GM18951 (cell line): ENCODE results near the gene CBX5.
"Not testable (repeated sequence)": the region's sequence is repeated elsewhere in the genome, so short reads cannot be mapped to it uniquely, and the experiment has no call there.

Experiments used
- POLR2A ChIP-seq: IDR thresholded peaks from 4 replicates; pipeline ENCODE4 v1.6.1; 2011; ENCODE audit warnings: mild to moderate bottlenecking; ENCODE audit not compliant: insufficient read length, insufficient read depth; ENCODE audit errors: extremely low read depth
- in situ Hi-C: fragments of 300-500 bp; cut with MboI; formaldehyde crosslinking; loops from one replicate; pipeline ENCODE4 v1.12.0; 2022; ENCODE audit warnings: low sequenced_read_pairs, mixed read lengths, inconsistent platforms; ENCODE audit not compliant: unreplicated experiment

The CBX5 gene

DNA sequence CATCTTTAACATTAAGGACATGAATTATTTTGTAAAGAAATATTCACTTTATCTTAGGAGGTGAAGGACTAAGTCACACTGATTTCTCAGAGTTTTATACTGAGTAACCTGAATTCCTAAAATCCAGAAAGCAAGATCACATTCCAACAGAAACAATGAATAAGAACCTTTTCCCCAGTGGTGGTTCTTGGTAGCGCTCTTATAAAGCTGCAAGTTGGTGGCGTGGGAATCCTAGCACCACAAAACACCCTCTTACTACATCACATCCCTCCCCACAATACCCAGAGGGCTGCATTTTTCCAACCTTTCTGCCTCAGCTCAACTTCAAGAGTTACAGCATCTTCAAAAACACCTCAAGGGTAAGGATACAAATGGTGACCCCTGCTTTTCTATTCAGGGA, 47.1 kb downstream of the CBX5 start:
- in situ Hi-C loops = loop anchor here (10.0 kb wide), 1 partner anchor 132 kb away; the partner anchor contains the start of gene GPR84
- TF ChIP-seq POLR2A = no peak

DNA sequence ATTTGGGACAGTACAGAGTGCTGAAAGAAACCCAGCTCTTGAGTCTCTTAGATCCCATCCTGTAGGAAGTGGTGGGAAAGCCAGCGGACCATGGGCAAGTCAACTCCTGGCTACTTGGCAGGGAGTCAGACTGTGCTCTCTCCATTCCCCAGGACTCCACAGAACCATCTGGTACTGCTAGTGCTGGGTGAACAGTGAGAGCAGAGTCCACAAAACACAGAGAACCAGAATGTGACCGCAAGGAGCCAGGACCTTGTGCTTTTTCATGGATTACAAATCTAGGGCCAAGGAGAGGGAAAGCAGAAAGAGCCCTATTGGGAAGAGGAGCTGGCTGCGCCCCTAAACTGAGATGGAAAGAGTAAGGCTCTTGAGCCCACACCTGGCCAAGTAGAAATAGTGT, 48.7 kb downstream of the CBX5 start:
- in situ Hi-C loops = loop anchor here (10.0 kb wide), 1 partner anchor 134 kb away; the partner anchor contains the start of gene GPR84

DNA sequence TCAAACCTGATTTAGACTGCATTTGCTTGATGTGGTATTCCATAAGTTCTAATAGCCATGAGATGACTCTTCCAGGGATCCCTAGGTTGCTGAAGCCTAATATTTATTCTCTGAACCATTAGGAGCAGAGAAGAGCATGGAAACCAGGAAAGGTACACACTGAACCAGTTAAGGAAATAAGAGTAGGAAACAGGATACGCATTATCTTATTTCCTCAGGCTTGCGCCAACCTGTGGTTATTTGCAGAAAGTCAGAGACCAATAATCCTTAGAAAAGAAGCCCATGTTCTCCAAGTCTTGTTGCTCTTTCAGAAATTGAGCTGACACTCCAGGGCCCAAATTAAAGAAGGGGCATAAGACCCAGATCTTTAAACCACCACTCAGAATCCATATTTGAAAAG, 49.4 kb downstream of the CBX5 start:
- in situ Hi-C loops = loop anchor here (10.0 kb wide), 1 partner anchor 134 kb away; the partner anchor contains the start of gene GPR84
- TF ChIP-seq POLR2A = no peak

DNA sequence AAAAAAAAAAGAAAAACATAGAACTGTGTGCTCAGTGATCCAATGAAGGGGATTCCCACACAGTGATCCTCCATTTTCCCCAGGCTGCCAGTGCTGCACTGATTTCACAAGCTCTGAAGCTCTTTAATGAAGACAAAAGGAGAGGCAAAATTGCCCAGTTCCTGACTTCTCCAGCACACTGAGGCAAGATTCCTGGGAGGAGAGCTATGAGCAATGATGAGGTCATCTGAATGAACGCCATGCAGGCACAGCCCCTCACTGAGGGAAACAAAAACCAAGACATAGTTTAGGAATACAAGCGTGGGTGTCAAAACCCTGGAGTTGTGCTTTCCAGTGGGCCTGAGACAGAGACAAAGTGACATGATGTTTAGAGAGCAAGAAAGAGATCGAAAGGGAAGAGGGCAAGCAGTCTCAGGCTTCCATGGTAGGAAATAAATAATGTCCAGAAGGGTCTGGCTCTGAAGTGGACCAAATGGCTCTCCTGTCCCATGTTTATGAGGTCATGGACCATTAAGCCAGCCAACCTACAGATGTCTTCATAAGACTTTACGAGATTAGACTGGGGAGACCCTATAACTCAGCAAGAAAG, 50.2 kb downstream of the CBX5 start:
- no peak for TF ChIP-seq POLR2A
- in situ Hi-C loops = loop anchor here (10.0 kb wide), 1 partner anchor 135 kb away; the partner anchor contains the start of gene GPR84

DNA sequence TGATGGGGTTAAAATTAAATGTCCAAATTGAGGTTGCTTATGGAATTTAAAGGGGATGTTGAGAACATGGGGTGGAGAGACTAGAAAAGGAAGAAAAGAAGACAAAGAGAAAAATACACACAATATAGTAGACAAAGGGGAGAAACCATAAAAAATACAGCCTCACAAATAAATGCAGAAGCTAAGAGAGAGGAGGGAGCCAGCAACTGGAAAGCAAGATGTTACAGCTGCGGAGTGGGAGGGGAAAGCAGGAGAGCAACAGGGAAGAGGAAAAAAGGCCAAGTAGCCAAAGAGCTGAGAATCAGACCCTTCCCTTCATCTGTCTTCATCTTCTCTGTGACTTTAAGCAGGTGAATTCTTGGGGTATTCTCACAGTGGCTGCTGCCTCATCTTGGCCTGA, 51.5 kb downstream of the CBX5 start:
- in situ Hi-C loops = no loop called here

DNA sequence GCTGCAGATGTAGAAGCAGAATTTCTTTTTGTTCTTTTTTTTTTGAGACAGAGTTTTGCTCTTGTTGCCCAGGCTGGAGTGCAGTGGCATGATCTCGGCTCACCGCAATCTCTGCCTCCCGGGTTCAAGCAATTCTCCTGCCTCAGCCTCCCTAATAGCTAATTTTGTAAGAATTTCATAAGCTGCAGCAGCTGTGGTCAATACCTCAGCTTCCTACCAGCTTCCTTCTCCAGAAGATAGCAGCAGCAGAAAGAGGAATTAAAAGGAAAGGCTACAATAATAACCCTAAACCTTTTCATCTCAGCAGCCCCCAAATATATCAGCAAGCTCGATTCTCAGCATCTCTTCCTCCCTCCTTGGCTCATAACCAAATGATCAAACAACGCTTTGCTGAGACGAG, 52.0 kb downstream of the CBX5 start:
- in situ Hi-C loops = not testable (repeated sequence)

More for the DNA sequence above, 51.5 kb downstream of the CBX5 start:
- TF ChIP-seq POLR2A = no peak

DNA sequence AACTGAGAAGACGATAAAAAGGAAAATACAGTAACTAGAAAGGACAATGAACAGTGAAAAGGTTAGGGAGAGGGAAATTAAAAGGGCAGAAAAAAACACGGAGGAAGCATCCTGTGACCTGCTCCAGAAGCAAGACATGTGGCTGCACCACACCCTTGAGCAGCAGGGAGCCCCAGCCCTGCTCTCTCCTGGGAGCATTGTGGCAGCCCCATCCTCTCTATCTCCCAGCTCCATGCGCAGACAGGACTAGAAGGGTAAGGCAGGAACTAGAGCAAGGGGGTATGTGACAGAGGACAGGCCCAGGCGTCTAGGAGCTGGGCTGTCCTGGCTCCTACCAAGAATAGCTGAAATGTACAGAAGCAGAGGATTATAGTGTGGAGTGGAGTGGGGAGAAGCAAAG, 52.5 kb downstream of the CBX5 start:
- TF ChIP-seq POLR2A = no peak
- in situ Hi-C loops = no loop called here

DNA sequence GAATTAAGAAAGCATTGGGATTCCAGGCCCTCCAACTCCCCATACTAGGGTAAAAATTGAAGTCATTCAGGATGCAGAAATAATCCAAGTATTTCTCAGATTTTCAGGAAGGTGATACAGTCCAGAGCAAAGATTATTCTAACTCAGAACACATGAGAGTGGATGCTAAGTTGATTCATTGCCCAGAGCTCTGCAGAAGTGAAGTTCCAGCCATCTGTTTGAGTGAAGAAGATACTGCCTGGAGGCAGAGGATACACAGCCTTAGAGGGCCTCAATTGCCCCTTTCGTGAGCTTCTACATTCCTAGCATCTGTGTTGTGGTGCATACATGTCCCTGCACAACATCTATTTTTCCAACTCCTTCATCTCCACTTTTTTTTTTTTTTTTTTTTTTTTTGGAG, 54.3 kb downstream of the CBX5 start:
- in situ Hi-C loops = no loop called here

DNA sequence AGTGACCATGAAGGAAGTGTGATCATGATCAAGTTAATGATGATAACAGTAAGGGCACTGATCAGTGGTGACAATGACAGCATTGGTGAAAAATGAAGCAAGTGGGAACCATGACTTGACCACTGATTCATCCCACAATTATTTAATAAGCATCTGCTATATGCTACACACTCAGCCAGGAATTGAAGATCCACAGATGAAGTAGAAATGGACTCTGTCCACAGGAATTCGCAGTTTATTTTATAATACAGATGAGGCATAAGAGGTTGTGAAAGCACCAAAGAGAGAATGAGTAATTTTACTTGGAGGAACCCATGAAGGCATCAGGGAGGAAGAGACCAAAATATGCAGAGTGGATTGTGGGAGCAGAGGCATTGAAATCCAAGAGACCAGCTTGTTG, 57.3 kb downstream of the CBX5 start:
- in situ Hi-C loops = no loop called here
- no peak for TF ChIP-seq POLR2A

More for the DNA sequence above, 54.3 kb downstream of the CBX5 start:
- TF ChIP-seq POLR2A = no peak

DNA sequence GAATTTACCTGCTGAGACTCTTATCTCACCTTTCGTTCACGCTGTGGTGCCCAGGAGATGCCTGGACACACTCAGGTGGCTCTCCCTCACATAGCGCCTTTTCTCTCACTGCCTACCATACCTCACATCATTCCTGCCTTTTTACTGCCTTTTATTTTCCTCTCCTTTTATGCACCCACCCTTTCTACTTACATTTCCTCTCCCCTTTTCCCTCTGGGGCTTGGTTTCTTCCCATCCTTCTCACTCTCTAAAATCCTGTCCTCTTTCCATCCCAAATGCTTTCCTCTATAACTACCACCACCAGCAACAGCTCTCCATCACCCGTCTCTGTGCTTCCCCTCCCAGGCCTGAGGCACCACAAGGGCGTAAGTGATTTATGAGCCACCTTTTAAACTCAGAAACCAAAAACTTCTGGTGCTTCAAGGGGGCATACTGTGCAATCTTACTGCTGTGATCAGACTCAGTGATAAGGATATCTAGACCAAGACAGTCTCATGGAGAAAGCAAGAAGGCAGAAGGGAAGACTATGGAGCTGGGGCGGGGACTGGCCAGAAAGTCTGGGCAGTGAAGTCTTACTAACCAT, 58.4 kb downstream of the CBX5 start:
- TF ChIP-seq POLR2A = no peak
- in situ Hi-C loops = no loop called here

DNA sequence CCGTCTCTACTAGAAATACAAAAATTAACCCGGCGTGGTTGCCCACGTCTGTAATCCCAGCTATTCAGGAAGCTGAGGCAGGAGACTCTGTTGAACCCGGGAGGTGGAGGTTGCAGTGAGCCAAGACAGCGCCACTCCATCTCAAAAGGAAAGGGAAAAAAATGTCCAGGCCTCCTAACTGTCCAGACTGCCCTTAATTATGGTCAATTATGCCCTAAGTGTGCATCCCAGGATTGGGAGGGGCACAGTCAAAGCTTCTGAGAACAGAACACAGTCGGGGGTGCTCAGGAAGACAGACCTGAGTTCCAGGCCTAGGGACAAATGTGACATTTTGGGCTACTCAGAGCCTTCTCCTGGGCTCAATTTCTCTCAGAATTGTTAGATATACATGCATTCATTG, 59.4 kb downstream of the CBX5 start:
- no peak for TF ChIP-seq POLR2A
- in situ Hi-C loops = no loop called here

DNA sequence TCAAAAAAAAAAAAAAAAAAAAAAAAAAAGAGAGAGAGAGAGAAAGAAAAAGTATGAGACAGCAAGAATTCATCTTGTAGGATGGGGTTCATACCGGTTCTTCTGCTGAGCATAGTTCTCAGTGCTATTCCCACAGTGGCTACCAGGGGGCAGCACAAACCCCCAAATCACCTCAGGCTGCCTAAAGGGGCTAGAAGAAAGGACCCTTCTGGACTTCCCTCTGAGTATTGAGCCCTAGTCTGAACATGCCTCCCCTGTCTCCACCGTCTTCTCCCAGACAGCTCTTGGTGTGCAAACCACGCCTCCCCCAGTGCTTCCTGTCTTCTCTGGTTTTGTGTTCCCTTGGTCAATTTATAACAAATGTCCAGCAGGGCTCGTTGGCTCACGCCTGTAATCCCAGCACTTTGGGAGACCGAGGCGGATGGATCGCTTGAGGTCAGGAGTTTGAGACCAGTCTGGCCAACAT, 59.8 kb downstream of the CBX5 start:
- no peak for TF ChIP-seq POLR2A
- in situ Hi-C loops = no loop called here

DNA sequence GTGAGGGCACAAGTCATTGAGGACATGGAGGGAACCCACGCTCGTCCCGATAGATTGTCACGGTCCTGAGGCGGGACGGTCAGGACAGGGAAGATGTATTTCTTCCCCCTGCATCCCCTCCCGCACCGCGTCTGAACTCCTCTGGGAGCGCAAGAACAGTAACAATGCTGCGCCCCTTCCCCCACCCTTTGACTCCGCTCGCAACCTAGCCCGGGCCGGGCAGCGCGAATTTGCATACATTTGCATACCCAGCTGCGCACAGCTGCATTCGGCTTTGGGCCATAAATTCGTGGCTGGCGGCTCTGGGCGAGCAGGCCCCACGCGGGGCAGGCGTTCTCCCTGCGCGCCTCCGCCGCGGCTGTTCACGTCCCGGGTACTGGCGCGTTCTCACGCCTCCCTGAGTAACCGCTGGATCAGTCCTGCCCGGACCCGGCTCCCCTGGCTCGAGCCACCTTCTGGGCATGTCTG, 62.1 kb downstream of the CBX5 start:
- no peak for TF ChIP-seq POLR2A
- in situ Hi-C loops = no loop called here
